HEK293T (cell line): ENCODE data around the gene ATP9B.

Source experiments
- ARNT ChIP-seq: fragments of 450-650 bp; IDR thresholded peaks from 2 replicates; pipeline ENCODE4 v1.6.1; 2017; ENCODE audit warnings: mild to moderate bottlenecking
- CTBP1 ChIP-seq: fragments of 450-650 bp; IDR thresholded peaks from 2 replicates; pipeline ENCODE4 v1.6.1; 2016; ENCODE audit warnings: borderline replicate concordance
- ELF4 ChIP-seq: fragments of 450-650 bp; IDR thresholded peaks from 2 replicates; pipeline ENCODE4 v1.6.1; 2017; ENCODE audit warnings: antibody characterized with exemption
- FOXA1 ChIP-seq: fragments of 450-650 bp; IDR thresholded peaks from 2 replicates; pipeline ENCODE4 v1.6.1; 2016; ENCODE audit warnings: mild to moderate bottlenecking
- FOXK2 ChIP-seq: fragments of 450-650 bp; IDR thresholded peaks from 2 replicates; pipeline ENCODE4 v1.6.1; 2016; ENCODE audit warnings: mild to moderate bottlenecking
- FOXM1 ChIP-seq: fragments of 450-650 bp; IDR thresholded peaks from 2 replicates; pipeline ENCODE4 v1.6.1; 2017; ENCODE audit warnings: mild to moderate bottlenecking, borderline replicate concordance
- HDGF ChIP-seq: fragments of 450-650 bp; IDR thresholded peaks from 2 replicates; pipeline ENCODE4 v1.6.1; 2017; ENCODE audit warnings: antibody characterized with exemption, borderline replicate concordance
- L3MBTL2 ChIP-seq: fragments of 450-650 bp; conservative IDR thresholded peaks from 2 replicates; pipeline ENCODE4 v1.6.1; 2016; ENCODE audit warnings: mild to moderate bottlenecking
- LEF1 ChIP-seq: fragments of 450-650 bp; IDR thresholded peaks from 2 replicates; pipeline ENCODE4 v1.6.1; 2017; ENCODE audit warnings: mild to moderate bottlenecking, borderline replicate concordance
- NFRKB ChIP-seq: fragments of 450-650 bp; IDR thresholded peaks from 2 replicates; pipeline ENCODE4 v1.6.1; 2016; ENCODE audit warnings: mild to moderate bottlenecking, moderate library complexity
- SP1 ChIP-seq: fragments of 450-650 bp; IDR thresholded peaks from 2 replicates; pipeline ENCODE4 v1.6.1; 2017
- SUZ12 ChIP-seq: fragments of 450-650 bp; IDR thresholded peaks from 2 replicates; pipeline ENCODE4 v1.6.1; 2016; ENCODE audit warnings: mild to moderate bottlenecking
- TARDBP ChIP-seq: fragments of 450-650 bp; IDR thresholded peaks from 2 replicates; pipeline ENCODE4 v1.6.1; 2016
- ZNF384 ChIP-seq: fragments of 450-650 bp; IDR thresholded peaks from 2 replicates; pipeline ENCODE4 v1.6.1; 2016

- TF ChIP-seq NFRKB (no peak), SP1 (no peak), L3MBTL2 (no peak), ZNF384 (no peak), FOXA1 (no peak), TARDBP (no peak), LEF1 (no peak), FOXM1 (no peak), FOXK2 (no peak), CTBP1 (no peak), ELF4 (no peak), HDGF (no peak), ARNT (no peak), SUZ12 (no peak)
These were observed 25.9 kb upstream of the ATP9B start for GRCh38 chr18:79043288-79043687.
